Mesendoderm (in vitro differentiated cells): Measurements from ENCODE around the gene HES5.
"Not testable (repeated sequence)": the region's sequence is repeated elsewhere in the genome, so short reads cannot be mapped to it uniquely, and the experiment has no call there.

Experiments used
- DNase-seq: peaks from one replicate; pipeline ENCODE4 v3.0.0; 2013
- H2AK5ac ChIP-seq: 2 replicates; pipeline ENCODE4 v1.6.1; 2013; ENCODE audit warnings: low read length, inconsistent platforms
- H2BK120ac ChIP-seq: 2 replicates; pipeline ENCODE4 v1.6.1; 2013; ENCODE audit warnings: low read depth, mild to moderate bottlenecking, low read length, moderate library complexity, mixed read lengths
- H2BK15ac ChIP-seq: replicated peaks from 2 replicates; pipeline ENCODE4 v1.6.1; 2013; ENCODE audit warnings: low read depth, mild to moderate bottlenecking, moderate library complexity
- H2BK5ac ChIP-seq: 2 replicates; pipeline ENCODE4 v1.6.1; 2013; ENCODE audit warnings: low read length, inconsistent platforms
- H3K18ac ChIP-seq: 2 replicates; pipeline ENCODE4 v1.6.1; 2013; ENCODE audit warnings: mild to moderate bottlenecking, low read length, mixed read lengths
- H3K23ac ChIP-seq: one replicate; pipeline ENCODE4 v1.6.1; 2013; ENCODE audit warnings: low read length
- H3K27ac ChIP-seq: 2 replicates; pipeline ENCODE4 v1.5.1; 2013; ENCODE audit warnings: low read depth, mild to moderate bottlenecking, inconsistent platforms, low read length, moderate library complexity
- H3K27me3 ChIP-seq: 2 replicates; pipeline ENCODE4 v1.6.1; 2013; ENCODE audit warnings: low read length, control low read depth, mild to moderate bottlenecking, inconsistent platforms; ENCODE audit not compliant: insufficient read depth, poor library complexity
- H3K36me3 ChIP-seq: 2 replicates; pipeline ENCODE4 v1.6.1; 2013; ENCODE audit warnings: low read length, inconsistent platforms; ENCODE audit not compliant: control insufficient read depth, insufficient read depth
- H3K4ac ChIP-seq: one replicate; pipeline ENCODE4 v1.6.1; 2013; ENCODE audit warnings: low read depth, mild to moderate bottlenecking, low read length, moderate library complexity
- H3K4me1 ChIP-seq: 2 replicates; pipeline ENCODE4 v1.6.1; 2013; ENCODE audit warnings: low read depth, low read length, inconsistent platforms; ENCODE audit not compliant: control insufficient read depth
- H3K4me2 ChIP-seq: 2 replicates; pipeline ENCODE4 v1.6.1; 2013; ENCODE audit warnings: low read length
- H3K4me3 ChIP-seq: 2 replicates; pipeline ENCODE4 v1.5.1; 2013; ENCODE audit warnings: mild to moderate bottlenecking, low read length
- H3K56ac ChIP-seq: one replicate; pipeline ENCODE4 v1.6.1; 2013; ENCODE audit warnings: low read length
- H3K79me1 ChIP-seq: 2 replicates; pipeline ENCODE4 v1.6.1; 2013; ENCODE audit warnings: low read length, inconsistent platforms
- H3K79me2 ChIP-seq: 2 replicates; pipeline ENCODE4 v1.6.1; 2013; ENCODE audit warnings: mild to moderate bottlenecking, low read length; ENCODE audit not compliant: control insufficient read depth, insufficient read depth
- H3K9ac ChIP-seq: 2 replicates; pipeline ENCODE4 v1.6.1; 2013; ENCODE audit warnings: low read length, inconsistent platforms
- H4K5ac ChIP-seq: one replicate; pipeline ENCODE4 v1.6.1; 2013; ENCODE audit warnings: low read length
- H4K8ac ChIP-seq: one replicate; pipeline ENCODE4 v1.6.1; 2013; ENCODE audit warnings: low read depth, mild to moderate bottlenecking, control low read depth, low read length, moderate library complexity
- WGBS: extraction: QIAGEN DNeasy Blood & Tissue Kit; methylation state at CpG from one replicate; pipeline ENCODE4 v1.1.7; 2013; ENCODE audit warnings: low lambda C conversion rate, missing lambda C conversion rate; ENCODE audit not compliant: insufficient coverage; ENCODE audit errors: extremely low coverage; 5-methylcytosine and 5-hydroxymethylcytosine counted together

HES5 gene

DNA sequence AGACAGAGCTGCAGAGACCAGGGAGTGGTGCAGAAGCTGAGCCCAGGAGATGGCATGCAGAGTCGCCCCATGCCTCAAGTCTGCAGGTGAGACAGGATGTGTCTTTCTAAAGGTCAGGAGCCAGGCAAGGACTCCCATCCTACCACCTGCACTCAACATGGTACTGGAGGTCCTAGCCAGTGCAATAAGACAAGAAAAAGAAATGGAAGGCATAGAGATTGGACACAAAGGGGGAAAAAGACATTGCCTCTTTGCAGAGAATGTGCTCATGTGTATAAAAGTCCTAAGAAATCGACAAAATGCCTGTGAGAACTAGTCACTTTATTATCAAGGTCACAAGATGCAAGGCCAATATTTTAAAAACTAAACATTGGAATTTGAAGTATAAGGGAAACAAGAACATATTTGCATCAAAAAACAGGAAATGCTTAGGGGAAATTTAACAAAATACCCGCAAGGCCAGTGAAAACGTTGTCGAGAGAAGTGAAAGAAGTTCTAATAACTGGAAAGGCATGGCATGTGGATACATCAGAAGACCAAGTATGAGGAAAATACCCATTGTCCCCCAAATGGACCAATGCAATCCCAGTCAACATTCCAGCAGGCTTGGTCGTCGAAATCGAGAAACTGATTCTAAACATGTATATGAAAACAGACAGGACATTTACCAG is 43.3 kb upstream of the HES5 start:
- WGBS = no CpG with 5 or more reads among the region's 8 CpGs
- Histone ChIP-seq H3K4me1 (peaks cover 1% of the 10 kb centered on the region), H3K4ac (no peak overlapping the region), H3K27ac (no peak overlapping the region), H3K36me3 (no peaks in the 10 kb centered on the region), H3K79me2 (no peaks in the 10 kb centered on the region), H3K27me3 (no peaks in the 10 kb centered on the region), H2BK15ac (no peak overlapping the region), H4K8ac (no peak overlapping the region), H2AK5ac (no peak overlapping the region), H2BK5ac (no peak overlapping the region), H3K4me2 (no peak overlapping the region), H3K18ac (no peak overlapping the region), H4K5ac (no peak overlapping the region), H3K4me3 (no peak overlapping the region), H3K23ac (no peak overlapping the region), H3K9ac (no peak overlapping the region), H2BK120ac (no peak overlapping the region), H3K79me1 (no peaks in the 10 kb centered on the region), H3K56ac (no peak overlapping the region)
- DNase-seq = no peak

- no peak overlapping the region for H2BK15ac ChIP-seq
- H3K4ac ChIP-seq = no peak overlapping the region
- H3K27ac ChIP-seq = no peak overlapping the region
- H4K5ac ChIP-seq = no peak overlapping the region
- H4K8ac ChIP-seq = no peak overlapping the region
- no peak overlapping the region for H3K18ac ChIP-seq
- H3K36me3 ChIP-seq = no peaks in the 10 kb centered on the region
- no CpG with 5 or more reads among the region's 9 CpGs for WGBS
- no peaks in the 10 kb centered on the region for H3K79me1 ChIP-seq
- H3K56ac ChIP-seq = no peak overlapping the region
- H3K9ac ChIP-seq = no peak overlapping the region
- DNase-seq = no peak
- H3K4me1 ChIP-seq = no peaks in the 10 kb centered on the region
- H2AK5ac ChIP-seq = no peak overlapping the region
- no peaks in the 10 kb centered on the region for H3K79me2 ChIP-seq
- no peak overlapping the region for H2BK5ac ChIP-seq
- no peak overlapping the region for H3K4me3 ChIP-seq
- no peak overlapping the region for H3K4me2 ChIP-seq
- H3K27me3 ChIP-seq = no peaks in the 10 kb centered on the region
- no peak overlapping the region for H2BK120ac ChIP-seq
- no peak overlapping the region for H3K23ac ChIP-seq
Measured at GRCh38 chr1:2571348-2571747, 41.3 kb upstream of the HES5 start.

DNA sequence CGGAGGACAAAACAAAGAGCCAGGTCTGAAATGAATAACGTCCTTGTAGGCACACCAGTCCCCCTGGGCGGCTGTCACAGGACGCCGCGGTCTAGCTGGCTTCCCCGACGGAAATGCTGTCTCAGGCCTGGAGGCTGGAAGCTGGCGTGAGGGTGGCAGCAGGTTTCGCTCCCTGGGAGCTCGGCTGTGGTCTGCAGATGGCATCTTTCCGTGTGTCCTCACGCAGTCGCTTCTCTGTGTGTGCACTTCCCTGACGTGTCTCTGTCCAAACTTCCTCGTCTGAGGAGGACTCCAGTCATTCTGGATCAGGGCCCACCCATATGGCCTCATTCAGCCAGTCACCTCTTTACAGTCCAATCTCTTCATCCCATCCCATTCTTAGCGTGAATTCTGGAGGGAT is 40.3 kb upstream of the HES5 start:
- no CpG with 5 or more reads among the region's 17 CpGs for WGBS
- Histone ChIP-seq H3K4me3 (no peak overlapping the region), H3K4me2 (no peak overlapping the region), H3K56ac (no peak overlapping the region), H2BK120ac (no peak overlapping the region), H4K5ac (no peak overlapping the region), H2BK5ac (no peak overlapping the region), H3K4ac (no peak overlapping the region), H3K27me3 (no peaks in the 10 kb centered on the region), H2AK5ac (no peak overlapping the region), H3K36me3 (no peaks in the 10 kb centered on the region), H3K4me1 (no peaks in the 10 kb centered on the region), H4K8ac (no peak overlapping the region), H3K27ac (no peak overlapping the region), H2BK15ac (no peak overlapping the region), H3K23ac (no peak overlapping the region), H3K9ac (no peak overlapping the region), H3K18ac (no peak overlapping the region), H3K79me2 (no peaks in the 10 kb centered on the region), H3K79me1 (no peaks in the 10 kb centered on the region)
- DNase-seq = no peak

DNA sequence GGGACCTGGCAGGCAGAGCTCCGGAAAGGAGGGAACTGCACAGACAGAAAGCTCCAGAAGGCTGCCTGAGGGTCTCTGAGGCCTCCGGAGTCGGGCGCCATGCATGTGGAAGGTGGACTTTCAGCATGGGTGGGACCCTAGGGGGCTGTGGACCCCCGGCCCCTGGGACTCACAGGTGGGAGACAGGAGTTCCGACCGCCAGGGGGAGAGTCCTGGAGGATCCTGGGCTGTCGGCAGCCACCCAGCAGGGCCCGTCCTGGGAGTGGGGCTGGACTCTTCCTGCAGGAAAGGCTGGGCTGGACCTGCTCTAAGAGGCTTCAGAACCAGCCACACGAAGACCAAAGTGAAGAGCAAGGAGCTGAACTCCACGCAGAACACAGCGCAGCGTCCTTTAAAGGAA is 39.6 kb upstream of the HES5 start:
- not testable (repeated sequence) for H3K27me3 ChIP-seq

DNA sequence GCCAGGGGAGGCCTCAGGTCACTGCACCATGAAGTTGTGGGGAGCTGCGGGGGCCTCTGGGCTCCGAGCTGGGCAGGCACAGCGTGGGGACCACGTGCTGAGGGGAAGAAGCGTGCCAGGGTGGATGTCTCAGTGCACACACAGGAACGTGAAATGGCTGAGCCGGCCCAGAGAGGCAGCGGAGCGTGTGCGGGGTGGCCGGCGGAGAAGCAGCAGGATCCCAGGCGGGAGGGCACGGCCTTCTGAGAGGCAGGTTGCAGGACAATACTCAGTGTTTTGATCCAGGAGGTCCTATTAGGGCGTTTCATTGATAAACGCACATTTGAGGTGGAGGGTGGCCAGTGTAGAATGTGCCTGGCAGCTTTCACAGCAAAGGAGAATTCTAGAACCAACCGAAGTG is 39.0 kb upstream of the HES5 start:
- no peak overlapping the region for H2AK5ac ChIP-seq
- no peak overlapping the region for H3K23ac ChIP-seq
- no peak overlapping the region for H4K8ac ChIP-seq
- DNase-seq = no peak
- H3K27ac ChIP-seq = no peak overlapping the region
- no peak overlapping the region for H2BK5ac ChIP-seq
- WGBS = no CpG with 5 or more reads among the region's 17 CpGs
- no peak overlapping the region for H3K4me3 ChIP-seq
- no peak overlapping the region for H3K9ac ChIP-seq
- no peak overlapping the region for H3K4me2 ChIP-seq
- H3K79me1 ChIP-seq = no peaks in the 10 kb centered on the region
- H2BK15ac ChIP-seq = no peak overlapping the region
- H3K56ac ChIP-seq = no peak overlapping the region
- H3K36me3 ChIP-seq = no peaks in the 10 kb centered on the region
- H3K4me1 ChIP-seq = no peaks in the 10 kb centered on the region
- H3K79me2 ChIP-seq = no peaks in the 10 kb centered on the region
- H3K27me3 ChIP-seq = no peaks in the 10 kb centered on the region
- no peak overlapping the region for H3K18ac ChIP-seq
- no peak overlapping the region for H3K4ac ChIP-seq
- H4K5ac ChIP-seq = no peak overlapping the region
- H2BK120ac ChIP-seq = no peak overlapping the region

More for the DNA sequence above, 39.6 kb upstream of the HES5 start:
- not testable (repeated sequence) for DNase-seq, H3K4me1 ChIP-seq, H4K5ac ChIP-seq, H3K4me2 ChIP-seq, H3K27ac ChIP-seq, H2BK5ac ChIP-seq, H3K9ac ChIP-seq, H3K56ac ChIP-seq, H4K8ac ChIP-seq, H3K79me1 ChIP-seq, H3K36me3 ChIP-seq, H2BK120ac ChIP-seq, H3K18ac ChIP-seq, H3K4ac ChIP-seq, H3K79me2 ChIP-seq, H2AK5ac ChIP-seq, H2BK15ac ChIP-seq, H3K23ac ChIP-seq, H3K4me3 ChIP-seq
- no CpG with 5 or more reads among the region's 13 CpGs for WGBS

DNA sequence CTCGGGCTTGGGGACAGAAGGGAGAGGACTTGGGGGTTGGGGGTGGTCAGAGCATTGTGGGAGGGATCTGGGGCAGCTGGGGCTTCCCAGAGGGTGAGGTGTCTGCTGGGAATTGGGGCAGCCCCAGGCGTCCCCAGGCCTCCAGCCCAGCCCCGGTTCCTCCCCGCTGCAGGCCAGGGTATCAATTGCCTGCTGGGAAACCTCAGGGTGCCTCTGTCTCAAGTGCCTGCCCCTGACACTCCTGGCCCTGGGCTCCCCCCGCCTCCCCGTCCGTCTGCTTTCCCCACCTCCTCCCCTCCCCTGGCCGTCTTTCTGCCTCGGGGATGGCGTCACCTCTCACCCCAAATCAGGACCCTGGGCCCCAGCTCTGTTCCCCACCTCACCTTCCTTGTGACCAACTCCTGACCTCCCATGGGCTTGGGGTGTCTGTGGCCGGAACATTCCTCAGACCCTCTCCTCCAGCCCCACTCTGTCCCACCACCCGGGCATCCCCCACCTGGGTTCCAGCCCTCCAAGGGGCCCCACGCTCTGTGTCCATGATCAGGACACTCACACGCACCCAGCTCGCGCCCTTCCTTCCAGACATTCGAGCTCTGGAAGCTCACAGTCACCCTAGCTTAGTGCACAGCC is 38.2 kb upstream of the HES5 start:
- H3K27me3 ChIP-seq, H3K56ac ChIP-seq, H2BK5ac ChIP-seq, H2BK120ac ChIP-seq, H3K4me1 ChIP-seq, H3K4ac ChIP-seq, H3K79me1 ChIP-seq, H3K9ac ChIP-seq, H3K79me2 ChIP-seq, H4K5ac ChIP-seq, H3K4me3 ChIP-seq, H2BK15ac ChIP-seq, H3K27ac ChIP-seq, H3K36me3 ChIP-seq, DNase-seq, H4K8ac ChIP-seq, H2AK5ac ChIP-seq, H3K18ac ChIP-seq, H3K23ac ChIP-seq, H3K4me2 ChIP-seq: not testable (repeated sequence)
- no CpG with 5 or more reads among the region's 17 CpGs for WGBS
